Endothelial cell of umbilical vein (primary cell): ENCODE results near the gene ZNF831. TPM values are rescaled to one million over a fixed set of nuclear protein-coding genes. Genes with fewer than 3 reads are reported as not detected.

Experiments used
- BruUV-seq: library from RNA; stranded (reverse); fragments of 400-500 nt; replicated peaks from 2 replicates; lab custom pipeline; 2021; lab: Mats Ljungman, UMichigan
- CTCF ChIA-PET: fragments of 300-600, 350-600 bp; sonication (Branson Sonifier 250); formaldehyde crosslinking; loops from one replicate; lab custom pipeline; 2021; ENCODE audit warnings: antibody characterized with exemption, inconsistent platforms; lab: Charles Lee
- POLR2A ChIA-PET: fragments of 300-600, 350-600 bp; sonication (Branson Sonifier 250); formaldehyde crosslinking; loops from one replicate; lab custom pipeline; 2021; ENCODE audit warnings: antibody characterized with exemption, inconsistent platforms; lab: Charles Lee
- DNase-seq: peaks from one replicate; pipeline ENCODE4 v3.0.0-alpha.2; 2011; ENCODE audit warnings: low read depth, low spot score
- FAIRE-seq: peaks from 2 replicates; lab custom pipeline; 2011; peaks lifted over from hg19 to GRCh38; lab: Jason Lieb, UNC
- H2AFZ ChIP-seq: 2 replicates; pipeline ENCODE4 v1.6.0; 2012; ENCODE audit warnings: low read depth, low read length, control low read depth, inconsistent platforms
- H3K27ac ChIP-seq: 2 replicates; pipeline ENCODE4 v1.5.1; 2011; ENCODE audit warnings: low read depth, mild to moderate bottlenecking, control low read depth, low read length, moderate library complexity; ENCODE audit not compliant: insufficient read depth
- H3K27me3 ChIP-seq, 2 experiments: 2 replicates each; pipeline versions ENCODE4 v1.6.0 to v1.6.1; 2011; ENCODE audit warnings: low read length in 2 of 2, mixed read lengths in 1 of 2; ENCODE audit not compliant: control insufficient read depth in 2 of 2, insufficient read depth in 2 of 2
- H3K36me3 ChIP-seq, 2 experiments: 2 replicates in 1 of 2; 3 replicates in 1 of 2; pipeline ENCODE4 v1.5.1; 2011; ENCODE audit warnings: low read length in 2 of 2, mild to moderate bottlenecking in 1 of 2, moderate library complexity in 1 of 2; ENCODE audit not compliant: control insufficient read depth in 2 of 2, insufficient read depth in 2 of 2; ENCODE audit errors: extremely low read depth in 1 of 2
- H3K4me1 ChIP-seq: 3 replicates; pipeline ENCODE4 v1.5.1; 2011; ENCODE audit warnings: mild to moderate bottlenecking, low read length; ENCODE audit not compliant: control insufficient read depth, insufficient read depth; ENCODE audit errors: extremely low read depth
- H3K4me2 ChIP-seq: 2 replicates; pipeline ENCODE4 v1.6.1; 2011; ENCODE audit warnings: low read length, control low read depth, mixed read lengths; ENCODE audit not compliant: insufficient read depth
- H3K4me3 ChIP-seq, 3 experiments: fragments of 200-600 bp in 1 of 3; sonication (generic), shearing (Covaris generic) in 1 of 3; replicated peaks in 1 of 3; 2 replicates each; pipeline ENCODE4 v1.5.1; 2011 to 2016; ENCODE audit warnings: control low read depth in 3 of 3, low read length in 3 of 3, mild to moderate bottlenecking in 2 of 3, inconsistent platforms in 1 of 3, low read depth in 1 of 3, moderate library complexity in 1 of 3; ENCODE audit not compliant: insufficient read depth in 1 of 3
- H3K79me2 ChIP-seq: 2 replicates; pipeline ENCODE4 v1.6.0; 2012; ENCODE audit warnings: low read length, inconsistent platforms; ENCODE audit not compliant: control insufficient read depth, insufficient read depth
- H3K9ac ChIP-seq: replicated peaks from 2 replicates; pipeline ENCODE3; 2011; ENCODE audit warnings: low read length, control low read depth; ENCODE audit not compliant: insufficient read depth; ENCODE audit errors: extremely low read depth
- H3K9me1 ChIP-seq: replicated peaks from 3 replicates; pipeline ENCODE4 v1.6.0; 2011; ENCODE audit warnings: mild to moderate bottlenecking, low read length; ENCODE audit not compliant: control insufficient read depth, insufficient read depth; ENCODE audit errors: extremely low read depth
- H3K9me3 ChIP-seq: replicated peaks from 2 replicates; pipeline ENCODE4 v1.5.1; 2012; ENCODE audit warnings: low read length, inconsistent platforms; ENCODE audit not compliant: control insufficient read depth, insufficient read depth
- H4K20me1 ChIP-seq: replicated peaks from 2 replicates; pipeline ENCODE3; 2011; ENCODE audit warnings: mild to moderate bottlenecking, low read length; ENCODE audit not compliant: control insufficient read depth, insufficient read depth; ENCODE audit errors: extremely low read depth
- EZH2 ChIP-seq: IDR thresholded peaks from 2 replicates; pipeline ENCODE4 v1.6.1; 2012; ENCODE audit warnings: borderline replicate concordance, low read depth, mild to moderate bottlenecking, moderate library complexity, low read length, inconsistent platforms; ENCODE audit not compliant: severe bottlenecking
- FOS ChIP-seq: IDR thresholded peaks from 2 replicates; pipeline ENCODE4 v1.6.1; 2011; ENCODE audit warnings: mild to moderate bottlenecking, low read length, moderate library complexity, borderline replicate concordance; ENCODE audit not compliant: insufficient read depth
- GATA2 ChIP-seq: IDR thresholded peaks from 2 replicates; pipeline ENCODE4 v1.7.0; 2011; ENCODE audit warnings: low read depth, mild to moderate bottlenecking, moderate library complexity, mixed read lengths, low read length; ENCODE audit not compliant: insufficient read length, insufficient read depth
- JUN ChIP-seq: IDR thresholded peaks from 2 replicates; pipeline ENCODE4 v1.6.1; 2011; ENCODE audit warnings: borderline replicate concordance, low read depth; ENCODE audit not compliant: insufficient read length, insufficient read depth
- MYC ChIP-seq: IDR thresholded peaks from one replicate; pipeline ENCODE4 v1.6.1; 2011; ENCODE audit warnings: mild to moderate bottlenecking, low read depth, low read length
- POLR2A ChIP-seq: IDR thresholded peaks from 2 replicates; pipeline ENCODE4 v1.6.1; 2012; ENCODE audit warnings: low read depth, mild to moderate bottlenecking, control low read depth, low read length
- POLR2AphosphoS5 ChIP-seq: IDR thresholded peaks from 2 replicates; pipeline ENCODE4 v1.6.1; 2012; ENCODE audit warnings: low read depth, mild to moderate bottlenecking, control low read depth, low read length, moderate library complexity; ENCODE audit not compliant: insufficient read depth
- dilution Hi-C: fragments of 300-500 bp; cut with MboI; formaldehyde crosslinking; loops from one replicate; pipeline ENCODE4 v1.15.0; 2019; ENCODE audit warnings: low sequenced_read_pairs; ENCODE audit not compliant: extremely low pct_ligation_motif_present
- intact Hi-C: fragments of 100-400 bp; cut with micrococcal nuclease; formaldehyde crosslinking; loops from one replicate; pipeline ENCODE4 v1.10.0; 2022
- polyA plus RNA-seq, 4 experiments: library from polyadenylated mRNA; depleted of rRNA in 3 of 4; stranded (reverse) in 3 of 4; unstranded in 1 of 4; fragments of >200 nt; gene quantifications; 2 replicates each; pipeline versions ENCODE4 v1.2.1 to v1.2.3, GENCODE V29; 2011 to 2012; ENCODE audit warnings: missing spikeins in 1 of 4
- total RNA-seq: library from RNA; stranded (reverse); gene quantifications from 2 replicates; pipeline ENCODE4 v1.2.3, GENCODE V29; 2021
- TF ChIP-seq, protein P1 (sequence below): IDR thresholded peaks from 2 replicates; pipeline ENCODE4 v1.6.1; 2011; ENCODE audit not compliant: insufficient read depth, insufficient read length
- TF ChIP-seq, protein P2 (sequence below), 2 donors: IDR thresholded peaks; 1 replicate in 1 of 2; 2 replicates in 1 of 2; pipeline ENCODE4 v1.5.1; 2011; ENCODE audit warnings: low read length in 2 of 2, mild to moderate bottlenecking in 2 of 2, moderate library complexity in 2 of 2, control low read depth in 1 of 2, inconsistent platforms in 1 of 2, low read depth in 1 of 2; ENCODE audit not compliant: insufficient read depth in 1 of 2; ENCODE audit errors: extremely low read depth in 1 of 2

Gene ZNF831
- total and polyA plus RNA-seq, 2 donors (not counting 3 experiments of a cell fraction or from before 2014, with no cell fraction given) = not detected

DNA sequence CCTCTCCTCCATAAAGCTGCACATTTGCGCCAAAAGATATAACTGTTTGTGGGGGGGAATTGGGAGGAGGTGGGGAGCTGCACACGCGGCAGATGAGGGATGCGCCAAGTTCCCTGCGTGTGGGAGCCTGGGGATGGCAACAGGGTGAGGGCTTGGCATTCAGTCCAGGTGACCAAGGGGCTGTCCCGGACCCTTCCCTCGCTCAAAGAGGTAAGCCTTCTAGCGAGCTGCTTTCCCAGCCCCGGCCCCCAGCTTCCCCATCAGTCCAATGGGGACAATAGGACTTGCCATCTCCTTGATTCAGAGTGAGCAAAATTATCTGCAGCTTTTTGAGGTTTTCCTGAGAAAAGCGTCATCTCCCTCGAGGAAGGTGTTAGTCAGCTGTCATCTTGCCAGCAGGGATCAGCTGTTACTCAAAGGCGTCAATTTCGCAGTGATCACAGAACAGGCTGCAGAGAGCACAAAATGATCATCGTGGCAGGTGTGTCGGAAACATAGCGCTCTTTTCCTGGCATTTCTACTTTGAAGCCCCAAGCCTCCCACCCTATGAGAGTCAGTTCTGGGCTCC, 21.3 kb downstream of the ZNF831 start:
- CTCF ChIA-PET = no interaction called here

More for the DNA sequence above, 21.3 kb downstream of the ZNF831 start:
- POLR2A ChIA-PET = no interaction called here
- H3K9me1 ChIP-seq = no peaks in the 10 kb centered on the region
- H3K4me1 ChIP-seq = no peaks in the 10 kb centered on the region
- no peak for TF ChIP-seq POLR2AphosphoS5
- TF ChIP-seq, protein P1, sequence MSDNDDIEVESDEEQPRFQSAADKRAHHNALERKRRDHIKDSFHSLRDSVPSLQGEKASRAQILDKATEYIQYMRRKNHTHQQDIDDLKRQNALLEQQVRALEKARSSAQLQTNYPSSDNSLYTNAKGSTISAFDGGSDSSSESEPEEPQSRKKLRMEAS = no peak
- no peak for TF ChIP-seq GATA2
- TF ChIP-seq FOS = no peak
- TF ChIP-seq EZH2 = no peak
- no peak for TF ChIP-seq MYC
- TF ChIP-seq POLR2A = no peak
- TF ChIP-seq JUN = no peak
- TF ChIP-seq, protein P2, sequence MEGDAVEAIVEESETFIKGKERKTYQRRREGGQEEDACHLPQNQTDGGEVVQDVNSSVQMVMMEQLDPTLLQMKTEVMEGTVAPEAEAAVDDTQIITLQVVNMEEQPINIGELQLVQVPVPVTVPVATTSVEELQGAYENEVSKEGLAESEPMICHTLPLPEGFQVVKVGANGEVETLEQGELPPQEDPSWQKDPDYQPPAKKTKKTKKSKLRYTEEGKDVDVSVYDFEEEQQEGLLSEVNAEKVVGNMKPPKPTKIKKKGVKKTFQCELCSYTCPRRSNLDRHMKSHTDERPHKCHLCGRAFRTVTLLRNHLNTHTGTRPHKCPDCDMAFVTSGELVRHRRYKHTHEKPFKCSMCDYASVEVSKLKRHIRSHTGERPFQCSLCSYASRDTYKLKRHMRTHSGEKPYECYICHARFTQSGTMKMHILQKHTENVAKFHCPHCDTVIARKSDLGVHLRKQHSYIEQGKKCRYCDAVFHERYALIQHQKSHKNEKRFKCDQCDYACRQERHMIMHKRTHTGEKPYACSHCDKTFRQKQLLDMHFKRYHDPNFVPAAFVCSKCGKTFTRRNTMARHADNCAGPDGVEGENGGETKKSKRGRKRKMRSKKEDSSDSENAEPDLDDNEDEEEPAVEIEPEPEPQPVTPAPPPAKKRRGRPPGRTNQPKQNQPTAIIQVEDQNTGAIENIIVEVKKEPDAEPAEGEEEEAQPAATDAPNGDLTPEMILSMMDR (IDR thresholded peaks at IDR 0.05; ENCODE audit: extremely low read depth in 1 of 2, insufficient read depth in 1 of 2, low read depth in 1 of 2, low read length in 2 of 2) = no peak
- no peaks in the 10 kb centered on the region for H3K9me3 ChIP-seq
- H3K27me3 ChIP-seq = no peaks in the 10 kb centered on the region
- no peak overlapping the region for H3K9ac ChIP-seq
- no peaks in the 10 kb centered on the region for H4K20me1 ChIP-seq
- H3K36me3 ChIP-seq = no peaks in the 10 kb centered on the region
- FAIRE-seq (no peak), DNase-seq (no peak)
- H3K27ac ChIP-seq = no peak overlapping the region
- H3K4me2 ChIP-seq = no peak overlapping the region
- H3K79me2 ChIP-seq = no peaks in the 10 kb centered on the region
- intact Hi-C loops = no loop called here
- H2AFZ ChIP-seq = no peak overlapping the region
- no TSS peak for BruUV-seq
- no peak overlapping the region for H3K4me3 ChIP-seq
- dilution Hi-C loops = no loop called here
